Measurements from ENCODE around the gene SRCAP. TPM values are rescaled to one million over a fixed set of nuclear protein-coding genes. Genes with fewer than 3 reads are reported as not detected.
A peak's percentile ranks its signal among the peaks of the same experiment; 100 is the strongest.

Gene SRCAP
- total RNA-seq, 1 experiment from 2014 or later = 22.0 TPM

GRCh38 chr16:30773826-30774225 is 74.9 kb downstream of the SRCAP start:
- no peaks in the 10 kb centered on the region for H3K27me3 ChIP-seq
- DNase-seq = no peak
- peaks cover 44% of the 10 kb centered on the region for H3K36me3 ChIP-seq
- no peaks in the 10 kb centered on the region for H3K9me3 ChIP-seq (replicated peaks)
- peaks cover 5% of the 10 kb centered on the region; the same call in 1 of the 2 replicates for H3K4me1 ChIP-seq
- H3K27ac ChIP-seq = no peak overlapping the region
- H3K4me3 ChIP-seq = no peak overlapping the region

GRCh38 chr16:30774367-30775130 is 75.6 kb downstream of the SRCAP start:
- H3K36me3 ChIP-seq = peaks cover 40% of the 10 kb centered on the region
- no peaks in the 10 kb centered on the region for H3K27me3 ChIP-seq
- no peak overlapping the region for H3K27ac ChIP-seq
- H3K4me1 ChIP-seq = peaks cover 5% of the 10 kb centered on the region; the same call in 1 of the 2 replicates
- no peak for DNase-seq
- peak overlapping the region; percentile 76 for H3K4me3 ChIP-seq
- H3K9me3 ChIP-seq (replicated peaks) = no peaks in the 10 kb centered on the region

GRCh38 chr16:30775131-30775391 is 76.1 kb downstream of the SRCAP start:
- no peaks in the 10 kb centered on the region for H3K27me3 ChIP-seq
- H3K4me3 ChIP-seq = peak overlapping the region; percentile 76
- peaks cover 42% of the 10 kb centered on the region for H3K36me3 ChIP-seq
- peak overlapping the region; percentile 81; the same call in 1 of the 2 replicates for H3K27ac ChIP-seq
- no peak for DNase-seq
- H3K9me3 ChIP-seq (replicated peaks) = no peaks in the 10 kb centered on the region
- peaks cover 5% of the 10 kb centered on the region; the same call in 1 of the 2 replicates for H3K4me1 ChIP-seq

GRCh38 chr16:30775392-30776188 is 76.6 kb downstream of the SRCAP start:
- H3K4me1 ChIP-seq = peaks cover 5% of the 10 kb centered on the region; the same call in 1 of the 2 replicates
- peak overlapping the region; percentile 76 for H3K4me3 ChIP-seq
- peak; percentile 89 to 90 for DNase-seq
- H3K36me3 ChIP-seq = peaks cover 38% of the 10 kb centered on the region
- peak overlapping the region; percentile 81 for H3K27ac ChIP-seq
- no peaks in the 10 kb centered on the region for H3K9me3 ChIP-seq (replicated peaks)
- H3K27me3 ChIP-seq = no peaks in the 10 kb centered on the region

GRCh38 chr16:30777591-30778297 is 78.8 kb downstream of the SRCAP start:
- peaks cover 36% of the 10 kb centered on the region for H3K36me3 ChIP-seq
- H3K27me3 ChIP-seq = no peaks in the 10 kb centered on the region
- no peak overlapping the region for H3K27ac ChIP-seq
- no peak for DNase-seq
- H3K4me3 ChIP-seq = no peak overlapping the region
- H3K9me3 ChIP-seq (replicated peaks) = no peaks in the 10 kb centered on the region
- H3K4me1 ChIP-seq = peaks cover 5% of the 10 kb centered on the region; the same call in 1 of the 2 replicates

- Histone ChIP-seq H3K4me3 (no peak overlapping the region), H3K27me3 (no peaks in the 10 kb centered on the region), H3K27ac (no peak overlapping the region), H3K4me1 (peaks cover 5% of the 10 kb centered on the region; the same call in 1 of the 2 replicates), H3K9me3 (replicated peaks) (no peaks in the 10 kb centered on the region), H3K36me3 (peaks cover 41% of the 10 kb centered on the region)
- peak; percentile 37 to 58 for DNase-seq
These were observed 79.7 kb downstream of the SRCAP start for GRCh38 chr16:30778549-30779244.

GRCh38 chr16:30779596-30779995 is 80.6 kb downstream of the SRCAP start:
- H3K4me1 ChIP-seq = peaks cover 5% of the 10 kb centered on the region; the same call in 1 of the 2 replicates
- H3K4me3 ChIP-seq = no peak overlapping the region
- DNase-seq = no peak
- H3K36me3 ChIP-seq = peaks cover 35% of the 10 kb centered on the region
- H3K27ac ChIP-seq = no peak overlapping the region
- no peaks in the 10 kb centered on the region for H3K9me3 ChIP-seq (replicated peaks)
- no peaks in the 10 kb centered on the region for H3K27me3 ChIP-seq

- no peak overlapping the region for H3K4me3 ChIP-seq
- no peak for DNase-seq
- no peaks in the 10 kb centered on the region for H3K27me3 ChIP-seq
- no peak overlapping the region for H3K27ac ChIP-seq
- peaks cover 34% of the 10 kb centered on the region for H3K36me3 ChIP-seq
- H3K9me3 ChIP-seq (replicated peaks) = no peaks in the 10 kb centered on the region
- peaks cover 5% of the 10 kb centered on the region; the same call in 1 of the 2 replicates for H3K4me1 ChIP-seq
These were observed 81.0 kb downstream of the SRCAP start for GRCh38 chr16:30780021-30780420.

GRCh38 chr16:30780549-30780948 is 81.6 kb downstream of the SRCAP start:
- Histone ChIP-seq H3K9me3 (replicated peaks) (no peaks in the 10 kb centered on the region), H3K36me3 (peaks cover 34% of the 10 kb centered on the region), H3K27me3 (no peaks in the 10 kb centered on the region), H3K4me1 (peaks cover 5% of the 10 kb centered on the region; the same call in 1 of the 2 replicates), H3K27ac (no peak overlapping the region), H3K4me3 (no peak overlapping the region)
- no peak for DNase-seq

- Histone ChIP-seq H3K9me3 (replicated peaks) (no peaks in the 10 kb centered on the region), H3K36me3 (peaks cover 36% of the 10 kb centered on the region), H3K27me3 (no peaks in the 10 kb centered on the region), H3K27ac (no peak overlapping the region), H3K4me3 (no peak overlapping the region), H3K4me1 (no peaks in the 10 kb centered on the region; the same call in 1 of the 2 replicates)
- DNase-seq = no peak
These were observed 83.7 kb downstream of the SRCAP start for GRCh38 chr16:30782486-30783279.

GRCh38 chr16:30783280-30784109 is 84.5 kb downstream of the SRCAP start:
- peaks cover 4% of the 10 kb centered on the region; the same call in 1 of the 2 replicates for H3K4me1 ChIP-seq
- no peak overlapping the region for H3K27ac ChIP-seq
- no peak for DNase-seq
- no peaks in the 10 kb centered on the region for H3K9me3 ChIP-seq (replicated peaks)
- H3K36me3 ChIP-seq = peaks cover 36% of the 10 kb centered on the region
- H3K4me3 ChIP-seq = no peak overlapping the region
- no peaks in the 10 kb centered on the region for H3K27me3 ChIP-seq

GRCh38 chr16:30784215-30784614 is 85.2 kb downstream of the SRCAP start:
- no peaks in the 10 kb centered on the region for H3K27me3 ChIP-seq
- H3K36me3 ChIP-seq = peaks cover 36% of the 10 kb centered on the region
- no peak for DNase-seq
- H3K27ac ChIP-seq = no peak overlapping the region
- no peak overlapping the region for H3K4me3 ChIP-seq
- peaks cover 4% of the 10 kb centered on the region; the same call in 1 of the 2 replicates for H3K4me1 ChIP-seq
- no peaks in the 10 kb centered on the region for H3K9me3 ChIP-seq (replicated peaks)

Data from SJCRH30 (cell line).